ENCODE data around the gene CLDN2. TPM values are rescaled to one million over a fixed set of nuclear protein-coding genes. Genes with fewer than 3 reads are reported as not detected.
A peak's percentile ranks its signal among the peaks of the same experiment; 100 is the strongest.

The CLDN2 gene
- total RNA-seq, 4 donors from 2014 or later = 0.29 to 0.34 TPM; not detected in 2

DNA sequence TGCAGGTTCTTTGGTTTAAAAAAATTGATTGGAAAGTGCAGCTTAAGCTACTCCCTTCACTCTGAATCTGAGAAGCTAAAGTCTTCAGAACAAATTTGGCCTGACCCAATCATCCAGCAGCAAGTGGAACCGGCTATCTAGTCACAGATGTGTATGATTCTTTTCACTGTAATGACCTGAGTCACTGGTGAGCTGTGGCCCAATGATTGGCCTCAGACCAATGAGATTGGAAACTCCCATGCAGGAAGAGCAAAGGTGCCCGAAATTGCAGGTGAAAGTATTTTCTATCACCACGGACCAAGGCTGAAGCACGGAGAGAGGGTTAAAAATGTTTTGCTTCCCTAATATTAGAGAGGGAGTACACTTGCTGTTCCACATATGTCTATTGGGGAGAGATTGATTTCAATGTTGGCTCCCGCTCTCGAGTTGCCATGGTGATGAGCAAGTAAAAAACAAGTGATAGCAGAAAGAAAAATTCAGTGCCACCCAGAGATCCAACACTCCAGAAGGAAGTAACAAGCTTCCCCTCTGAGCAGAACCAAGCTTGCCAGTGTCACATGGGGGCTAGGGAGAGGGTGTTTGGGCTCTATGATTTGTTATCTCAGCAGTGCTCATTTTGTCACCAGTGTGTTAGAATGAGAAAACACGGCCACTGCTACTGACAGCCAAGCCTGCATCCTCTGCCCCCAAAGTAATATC lies 28.3 kb upstream of the CLDN2 start:
- intact Hi-C loops (cut with DNase I) = no loop called here
- H3K4me1 ChIP-seq = peaks cover 0 to 8% of the 10 kb centered on the region in 2 donors
- H3K9me3 ChIP-seq = no peaks in the 10 kb centered on the region
- no peaks in the 10 kb centered on the region for H3K27me3 ChIP-seq
- TF ChIP-seq POLR2A (IDR thresholded peaks at IDR 0.05) = no peak
- TF ChIP-seq, protein P1, sequence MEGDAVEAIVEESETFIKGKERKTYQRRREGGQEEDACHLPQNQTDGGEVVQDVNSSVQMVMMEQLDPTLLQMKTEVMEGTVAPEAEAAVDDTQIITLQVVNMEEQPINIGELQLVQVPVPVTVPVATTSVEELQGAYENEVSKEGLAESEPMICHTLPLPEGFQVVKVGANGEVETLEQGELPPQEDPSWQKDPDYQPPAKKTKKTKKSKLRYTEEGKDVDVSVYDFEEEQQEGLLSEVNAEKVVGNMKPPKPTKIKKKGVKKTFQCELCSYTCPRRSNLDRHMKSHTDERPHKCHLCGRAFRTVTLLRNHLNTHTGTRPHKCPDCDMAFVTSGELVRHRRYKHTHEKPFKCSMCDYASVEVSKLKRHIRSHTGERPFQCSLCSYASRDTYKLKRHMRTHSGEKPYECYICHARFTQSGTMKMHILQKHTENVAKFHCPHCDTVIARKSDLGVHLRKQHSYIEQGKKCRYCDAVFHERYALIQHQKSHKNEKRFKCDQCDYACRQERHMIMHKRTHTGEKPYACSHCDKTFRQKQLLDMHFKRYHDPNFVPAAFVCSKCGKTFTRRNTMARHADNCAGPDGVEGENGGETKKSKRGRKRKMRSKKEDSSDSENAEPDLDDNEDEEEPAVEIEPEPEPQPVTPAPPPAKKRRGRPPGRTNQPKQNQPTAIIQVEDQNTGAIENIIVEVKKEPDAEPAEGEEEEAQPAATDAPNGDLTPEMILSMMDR (IDR thresholded peaks at IDR 0.05) = no peak
- no peak overlapping the region for H3K27ac ChIP-seq
- 78 to 83% methylated on average over 6 to 7 of the region's 7 CpGs for WGBS, 2 donors
- H3K4me3 ChIP-seq (replicated peaks in 1 of 3) = no peak overlapping the region
- no peaks in the 10 kb centered on the region for H3K36me3 ChIP-seq
- DNase-seq = no peak

DNA sequence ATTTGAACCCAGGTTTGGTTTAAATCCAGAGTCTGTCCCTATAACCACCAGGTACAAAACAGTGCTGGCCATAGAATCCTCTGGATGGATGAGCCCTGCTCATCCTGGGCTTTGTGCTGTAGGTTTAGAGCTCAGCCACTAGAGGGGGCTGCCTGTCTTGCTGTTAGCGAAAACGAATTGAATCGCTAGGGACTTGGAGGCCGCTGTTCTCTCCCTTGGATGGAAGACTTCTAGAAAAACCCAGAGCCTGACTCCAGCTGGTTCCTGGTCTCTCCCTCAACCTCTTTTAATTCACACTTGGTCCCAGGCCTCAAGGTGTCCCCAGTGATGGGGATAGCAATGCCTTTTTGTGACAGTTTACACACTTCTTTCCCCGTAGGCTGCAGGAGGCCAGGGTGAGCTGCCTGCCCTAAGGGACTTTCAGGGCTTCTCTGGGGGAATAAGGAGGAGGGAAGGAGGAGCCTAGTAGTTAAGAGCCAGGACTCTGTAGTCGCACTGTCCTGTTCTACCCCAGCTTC lies 25.8 kb upstream of the CLDN2 start:
- no peak for TF ChIP-seq POLR2A (IDR thresholded peaks at IDR 0.05)
- TF ChIP-seq, protein P1 (IDR thresholded peaks at IDR 0.05) = peak; percentile 27 to 80 (median 67)
- no peaks in the 10 kb centered on the region for H3K9me3 ChIP-seq
- 10 to 23% methylated on average over 5 to 6 of the region's 6 CpGs for WGBS, 2 donors
- DNase-seq = peak; percentile 45 to 48
- no peaks in the 10 kb centered on the region for H3K27me3 ChIP-seq
- peaks cover 0 to 8% of the 10 kb centered on the region in 2 donors for H3K4me1 ChIP-seq
- intact Hi-C loops (cut with DNase I) = no loop called here
- no peaks in the 10 kb centered on the region for H3K36me3 ChIP-seq
- no peak overlapping the region for H3K27ac ChIP-seq
- no peak overlapping the region for H3K4me3 ChIP-seq (replicated peaks in 1 of 3)

DNA sequence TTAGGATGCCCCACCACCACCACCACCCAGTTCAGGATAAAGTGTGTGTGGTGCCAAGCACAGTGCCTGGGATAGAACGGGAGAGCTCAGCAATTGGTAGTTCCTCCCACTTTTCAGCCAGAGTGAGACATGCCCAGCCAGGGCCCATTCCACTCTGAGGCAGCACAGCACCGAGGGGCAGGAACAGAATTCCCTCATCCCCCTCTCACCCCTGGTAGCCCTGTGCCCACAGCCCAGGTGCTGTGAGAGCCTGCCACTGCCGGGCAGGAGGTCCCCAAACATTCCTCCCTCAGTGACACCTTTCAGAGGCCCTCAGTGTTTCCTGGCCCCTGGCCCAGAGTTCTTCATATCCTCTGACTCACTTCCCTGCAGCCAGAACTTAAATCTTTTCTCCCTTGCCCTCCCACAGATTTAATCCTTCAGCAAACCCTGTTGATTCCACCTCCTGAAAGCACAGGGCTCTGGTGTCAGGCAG lies 25.2 kb upstream of the CLDN2 start:
- 10 to 33% methylated on average over 1 to 3 of the region's 3 CpGs for WGBS, 2 donors
- Histone ChIP-seq H3K9me3 (no peaks in the 10 kb centered on the region), H3K27ac (no peak overlapping the region), H3K4me3 (replicated peaks in 1 of 3) (no peak overlapping the region), H3K27me3 (no peaks in the 10 kb centered on the region), H3K36me3 (no peaks in the 10 kb centered on the region), H3K4me1 (peaks cover 0 to 8% of the 10 kb centered on the region in 2 donors)
- intact Hi-C loops (cut with DNase I) = no loop called here
- TF ChIP-seq, protein P1 (IDR thresholded peaks at IDR 0.05) = no peak
- no peak for TF ChIP-seq POLR2A (IDR thresholded peaks at IDR 0.05)
- DNase-seq = peak; percentile 52 to 59

DNA sequence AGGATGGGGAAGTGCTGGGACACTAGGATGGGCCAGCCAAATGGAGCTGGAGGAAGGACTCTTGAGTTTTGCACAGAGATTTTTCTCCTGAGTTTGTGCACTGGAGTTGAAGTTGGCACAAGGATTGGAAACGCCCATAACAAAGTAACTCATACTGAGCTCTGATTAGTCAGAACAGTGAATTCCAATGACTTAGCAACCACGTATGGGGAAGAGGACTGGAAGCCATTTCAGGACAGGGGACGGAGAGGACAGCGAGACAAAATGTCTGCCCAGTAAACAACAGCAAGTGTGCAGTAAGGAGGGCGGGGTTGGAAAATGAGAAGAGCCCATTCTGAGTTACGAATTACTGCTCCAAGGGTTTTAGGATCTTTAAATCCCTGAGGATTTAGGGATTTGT lies 22.9 kb upstream of the CLDN2 start:
- Histone ChIP-seq H3K36me3 (no peaks in the 10 kb centered on the region), H3K27ac (no peak overlapping the region), H3K4me1 (peaks cover 0 to 8% of the 10 kb centered on the region in 2 donors), H3K9me3 (no peaks in the 10 kb centered on the region), H3K27me3 (no peaks in the 10 kb centered on the region), H3K4me3 (replicated peaks in 1 of 3) (no peak overlapping the region)
- 84 to 95% methylated on average over 6 of the region's 6 CpGs for WGBS, 2 donors
- no peak for DNase-seq
- intact Hi-C loops (cut with DNase I) = no loop called here
- TF ChIP-seq, protein P1 (IDR thresholded peaks at IDR 0.05) = no peak
- no peak for TF ChIP-seq POLR2A (IDR thresholded peaks at IDR 0.05)

DNA sequence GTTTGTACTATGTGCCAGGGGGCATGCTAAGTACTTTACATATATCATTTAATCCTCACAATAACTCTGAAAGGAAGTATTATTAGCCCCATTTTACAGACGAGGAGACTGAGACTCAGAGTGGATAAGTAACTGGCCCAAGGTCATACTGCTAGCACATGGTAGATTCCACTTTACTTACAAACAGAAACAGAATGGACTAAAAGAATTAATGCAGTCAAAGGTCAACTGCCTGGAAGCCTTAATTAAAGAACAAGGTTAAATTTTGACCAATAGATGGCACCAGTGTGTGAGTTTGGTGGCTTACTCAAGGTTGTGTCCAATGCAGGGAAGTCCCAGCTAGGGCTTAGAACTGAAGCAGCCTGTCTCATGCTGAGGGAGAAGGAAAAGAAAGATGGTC lies 21.7 kb upstream of the CLDN2 start:
- no peak for TF ChIP-seq POLR2A (IDR thresholded peaks at IDR 0.05)
- TF ChIP-seq, protein P1 (IDR thresholded peaks at IDR 0.05) = peak in 5 of 6 experiments; percentile 13 to 51 (median 38)
- intact Hi-C loops (cut with DNase I) = no loop called here
- no peaks in the 10 kb centered on the region for H3K27me3 ChIP-seq
- H3K36me3 ChIP-seq = no peaks in the 10 kb centered on the region
- no peak overlapping the region for H3K4me3 ChIP-seq (replicated peaks in 1 of 3)
- WGBS, 2 donors = 28 to 50% methylated on average over 1 of the region's 1 CpG
- no peaks in the 10 kb centered on the region for H3K9me3 ChIP-seq
- DNase-seq = peak in 1 of 2 donors; percentile 13
- H3K27ac ChIP-seq = no peak overlapping the region
- H3K4me1 ChIP-seq = peaks cover 0 to 8% of the 10 kb centered on the region in 2 donors
